B cell (primary cell): Measurements from ENCODE around the gene SETD6.

Experiments used
- EZH2 ChIP-seq: IDR thresholded peaks from 2 replicates; pipeline ENCODE4 v1.6.1; 2012; ENCODE audit warnings: borderline replicate concordance, low read depth, mild to moderate bottlenecking, moderate library complexity, low read length; ENCODE audit not compliant: insufficient read depth, poor library complexity, severe bottlenecking
- TF ChIP-seq, protein P1 (sequence below): fragments of 200-600 bp; IDR thresholded peaks from one replicate; pipeline ENCODE4 v1.8.0; 2022; ENCODE audit warnings: antibody characterized with exemption, mild to moderate bottlenecking

GRCh38 chr16:58499092-58499511 is 16.2 kb upstream of the SETD6 start:
- TF ChIP-seq, protein P1, sequence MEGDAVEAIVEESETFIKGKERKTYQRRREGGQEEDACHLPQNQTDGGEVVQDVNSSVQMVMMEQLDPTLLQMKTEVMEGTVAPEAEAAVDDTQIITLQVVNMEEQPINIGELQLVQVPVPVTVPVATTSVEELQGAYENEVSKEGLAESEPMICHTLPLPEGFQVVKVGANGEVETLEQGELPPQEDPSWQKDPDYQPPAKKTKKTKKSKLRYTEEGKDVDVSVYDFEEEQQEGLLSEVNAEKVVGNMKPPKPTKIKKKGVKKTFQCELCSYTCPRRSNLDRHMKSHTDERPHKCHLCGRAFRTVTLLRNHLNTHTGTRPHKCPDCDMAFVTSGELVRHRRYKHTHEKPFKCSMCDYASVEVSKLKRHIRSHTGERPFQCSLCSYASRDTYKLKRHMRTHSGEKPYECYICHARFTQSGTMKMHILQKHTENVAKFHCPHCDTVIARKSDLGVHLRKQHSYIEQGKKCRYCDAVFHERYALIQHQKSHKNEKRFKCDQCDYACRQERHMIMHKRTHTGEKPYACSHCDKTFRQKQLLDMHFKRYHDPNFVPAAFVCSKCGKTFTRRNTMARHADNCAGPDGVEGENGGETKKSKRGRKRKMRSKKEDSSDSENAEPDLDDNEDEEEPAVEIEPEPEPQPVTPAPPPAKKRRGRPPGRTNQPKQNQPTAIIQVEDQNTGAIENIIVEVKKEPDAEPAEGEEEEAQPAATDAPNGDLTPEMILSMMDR = no peak
- TF ChIP-seq EZH2 = no peak
